Left ventricle myocardium inferior (tissue), 1 donor: Measurements from ENCODE around the gene FHIT. TPM values are rescaled to one million over a fixed set of nuclear protein-coding genes. Genes with fewer than 3 reads are reported as not detected.

ENCODE experiments used
- DNase-seq: peaks from one replicate; pipeline ENCODE4 v3.0.0-alpha.2; 2020
- H3K27ac ChIP-seq: fragments of 200-600 bp; replicated peaks from 2 replicates; pipeline ENCODE4 v1.8.0; 2021
- H3K27me3 ChIP-seq: fragments of 200-600 bp; 2 replicates; pipeline ENCODE4 v1.8.0; 2021; ENCODE audit warnings: low read depth
- H3K36me3 ChIP-seq: fragments of 200-600 bp; 2 replicates; pipeline ENCODE4 v1.8.0; 2021
- H3K4me1 ChIP-seq: fragments of 200-600 bp; 2 replicates; pipeline ENCODE4 v1.8.0; 2021
- H3K4me3 ChIP-seq: fragments of 200-600 bp; 2 replicates; pipeline ENCODE4 v1.8.0; 2021; ENCODE audit warnings: mild to moderate bottlenecking, moderate library complexity
- H3K9me3 ChIP-seq: fragments of 200-600 bp; replicated peaks from 2 replicates; pipeline ENCODE4 v1.8.0; 2021
- CTCF ChIP-seq: fragments of 200-600 bp; IDR thresholded peaks from 2 replicates; pipeline ENCODE4 v1.8.0; 2021; ENCODE audit warnings: antibody characterized with exemption, mild to moderate bottlenecking, borderline replicate concordance
- intact Hi-C: fragments of 100-400 bp; cut with micrococcal nuclease; formaldehyde crosslinking; loops from one replicate; pipeline ENCODE4 v1.11.0; 2022
- total RNA-seq: library from RNA; stranded (reverse); fragmentation: NEBNext Ultra II Directional; extraction: Animal tissue kit (Norgen Biotek cat#: 25700); gene quantifications from one replicate; pipeline ENCODE4 v1.2.1, GENCODE V29; 2021
- donor health status: DM: no; HTN: yes; CAD: no; lungs with severe emphysema.

The FHIT gene
- total RNA-seq, 1 donor from 2014 or later = 16.0 TPM

GRCh38 chr3:60972599-60972998, 278.7 kb downstream of the FHIT start:
- intact Hi-C loops = no loop called here
- Histone ChIP-seq H3K36me3 (no peaks in the 10 kb centered on the region), H3K27ac (no peak overlapping the region), H3K4me1 (no peaks in the 10 kb centered on the region), H3K4me3 (no peak overlapping the region), H3K9me3 (peaks cover 33% of the 10 kb centered on the region), H3K27me3 (no peaks in the 10 kb centered on the region)
- DNase-seq = no peak
- TF ChIP-seq CTCF = no peak

GRCh38 chr3:60970850-60971249, 280.4 kb downstream of the FHIT start:
- no peak for DNase-seq
- H3K4me1 ChIP-seq = no peaks in the 10 kb centered on the region
- peaks cover 40% of the 10 kb centered on the region for H3K9me3 ChIP-seq
- H3K27ac ChIP-seq = no peak overlapping the region
- H3K36me3 ChIP-seq = no peaks in the 10 kb centered on the region
- intact Hi-C loops = no loop called here
- H3K4me3 ChIP-seq = no peak overlapping the region
- no peaks in the 10 kb centered on the region for H3K27me3 ChIP-seq
- TF ChIP-seq CTCF = no peak

- Histone ChIP-seq H3K27me3 (no peaks in the 10 kb centered on the region), H3K4me3 (no peak overlapping the region), H3K36me3 (no peaks in the 10 kb centered on the region), H3K4me1 (no peaks in the 10 kb centered on the region), H3K27ac (no peak overlapping the region), H3K9me3 (peaks cover 41% of the 10 kb centered on the region)
- intact Hi-C loops = no loop called here
- no peak for TF ChIP-seq CTCF
- no peak for DNase-seq
Measured at GRCh38 chr3:60967141-60967540, 284.1 kb downstream of the FHIT start.

- Histone ChIP-seq H3K36me3 (no peaks in the 10 kb centered on the region), H3K27ac (no peak overlapping the region), H3K4me3 (no peak overlapping the region), H3K9me3 (peaks cover 54% of the 10 kb centered on the region), H3K4me1 (no peaks in the 10 kb centered on the region), H3K27me3 (no peaks in the 10 kb centered on the region)
- TF ChIP-seq CTCF = no peak
- no peak for DNase-seq
- intact Hi-C loops = no loop called here
Measured at GRCh38 chr3:60957541-60957940, 293.7 kb downstream of the FHIT start.

- Histone ChIP-seq H3K4me3 (no peak overlapping the region), H3K27me3 (no peaks in the 10 kb centered on the region), H3K27ac (no peak overlapping the region), H3K36me3 (no peaks in the 10 kb centered on the region), H3K9me3 (peaks cover 46% of the 10 kb centered on the region), H3K4me1 (no peaks in the 10 kb centered on the region)
- DNase-seq = no peak
- TF ChIP-seq CTCF = no peak
- intact Hi-C loops = no loop called here
Measured at GRCh38 chr3:60956729-60957128, 294.5 kb downstream of the FHIT start.

- no peak overlapping the region for H3K4me3 ChIP-seq
- DNase-seq = no peak
- no peak overlapping the region for H3K27ac ChIP-seq
- no peaks in the 10 kb centered on the region for H3K27me3 ChIP-seq
- peaks cover 31% of the 10 kb centered on the region for H3K9me3 ChIP-seq
- H3K36me3 ChIP-seq = no peaks in the 10 kb centered on the region
- TF ChIP-seq CTCF = no peak
- intact Hi-C loops = no loop called here
- no peaks in the 10 kb centered on the region for H3K4me1 ChIP-seq
Measured at GRCh38 chr3:60955034-60955433, 296.2 kb downstream of the FHIT start.
